ENCODE results near the gene HPN.

Gene HPN

GRCh38 chr19:35037716-35038622 is 3.6 kb upstream of the HPN start:
- POLR2A ChIA-PET = no interaction called here
- H3K9me3 ChIP-seq (ENCODE audit: control insufficient read depth, insufficient read depth, low read depth, low read length) = no peaks in the 10 kb centered on the region
- CTCF ChIA-PET = interaction anchor here (0.6 to 2.3 kb wide), 13 partner anchors 11 to 163 kb away, joined by 3 to 8 read pairs (median 4); no protein-coding TSS in a partner anchor

GRCh38 chr19:35038623-35039512 is 2.7 kb upstream of the HPN start:
- ChIA-PET CTCF (interaction anchor here (0.6 to 2.3 kb wide), 10 partner anchors 11 to 162 kb away, joined by 3 to 8 read pairs (median 4); no protein-coding TSS in a partner anchor), POLR2A (interaction anchor here (0.6 kb wide), 1 partner anchor 7 kb away, joined by 6 read pairs; no protein-coding TSS in a partner anchor)
- no peak overlapping the region for H3K27ac ChIP-seq (ENCODE audit: extremely low read depth, low read depth, low read length)
- no peak for TF ChIP-seq ZNF148 (tag by site-specific recombination; IDR thresholded peaks at IDR 0.05; ENCODE audit: borderline replicate concordance)
- TF ChIP-seq PRDM4 (tag by site-specific recombination; IDR thresholded peaks at IDR 0.05) = no peak
- no peak for TF ChIP-seq ZNF558 (tag by site-specific recombination; IDR thresholded peaks at IDR 0.05)
- TF ChIP-seq PATZ1 (tag by site-specific recombination; IDR thresholded peaks at IDR 0.05) = peak; percentile 46
- no peak for TF ChIP-seq MYNN (tag by site-specific recombination; IDR thresholded peaks at IDR 0.05; ENCODE audit: borderline replicate concordance)
- TF ChIP-seq ZNF18 (tag by site-specific recombination; IDR thresholded peaks at IDR 0.05) = no peak
- TF ChIP-seq ZNF324 (tag by site-specific recombination; IDR thresholded peaks at IDR 0.05) = no peak
- no peak for TF ChIP-seq REST (tag by site-specific recombination; IDR thresholded peaks at IDR 0.05)
- TF ChIP-seq ZNF677 (tag by site-specific recombination; IDR thresholded peaks at IDR 0.05) = no peak
- no peak for TF ChIP-seq KLF10 (tag by site-specific recombination; IDR thresholded peaks at IDR 0.05)
- no peak for TF ChIP-seq ZNF530 (tag by site-specific recombination; IDR thresholded peaks at IDR 0.05; ENCODE audit: low read depth)
- TF ChIP-seq ZNF398 (tag by site-specific recombination; IDR thresholded peaks at IDR 0.05) = no peak

More at GRCh38 chr19:35037716-35038622, 3.6 kb upstream of the HPN start:
- H3K4me3 ChIP-seq (ENCODE audit: low read depth, low read length) = no peak overlapping the region
- H3K4me1 ChIP-seq (ENCODE audit: control insufficient read depth, insufficient read depth, low read length) = no peaks in the 10 kb centered on the region
- H3K27ac ChIP-seq (ENCODE audit: extremely low read depth, low read depth, low read length) = no peak overlapping the region
- peaks cover 7 to 15% of the 10 kb centered on the region in 2 experiments; a peak in 2 of 3 replicates for H3K36me3 ChIP-seq (ENCODE audit: control insufficient read depth in 2 of 2, insufficient read depth in 1 of 2, low read length in 2 of 2)
- TF ChIP-seq ZNF121 (tag by site-specific recombination; IDR thresholded peaks at IDR 0.05) = peak; percentile 75
- TF ChIP-seq OSR2 (tag by site-specific recombination; IDR thresholded peaks at IDR 0.05) = no peak
- no peak for TF ChIP-seq ZNF664 (tag by site-specific recombination; IDR thresholded peaks at IDR 0.05)
- TF ChIP-seq ZNF768 (tag by site-specific recombination; IDR thresholded peaks at IDR 0.05) = peak; percentile 87; the same call in 1 of the 2 replicates
- TF ChIP-seq ZNF830 (tag by site-specific recombination; IDR thresholded peaks at IDR 0.05; ENCODE audit: low read depth) = no peak
- TF ChIP-seq SCRT2 (tag by site-specific recombination; IDR thresholded peaks at IDR 0.05) = no peak
- TF ChIP-seq ZNF549 (tag by site-specific recombination; IDR thresholded peaks at IDR 0.05) = no peak

More at GRCh38 chr19:35038623-35039512, 2.7 kb upstream of the HPN start:
- Histone ChIP-seq H3K4me1 (ENCODE audit: control insufficient read depth, insufficient read depth, low read length) (no peaks in the 10 kb centered on the region), H3K4me3 (ENCODE audit: low read depth, low read length) (no peak overlapping the region), H3K9me3 (ENCODE audit: control insufficient read depth, insufficient read depth, low read depth, low read length) (no peaks in the 10 kb centered on the region), H3K36me3 (ENCODE audit: control insufficient read depth in 2 of 2, insufficient read depth in 1 of 2, low read length in 2 of 2) (peaks cover 7 to 9% of the 10 kb centered on the region in 2 experiments; a peak in 2 of 3 replicates)
